ENCODE results near the gene ACSL6. TPM values are rescaled to one million over a fixed set of nuclear protein-coding genes. Genes with fewer than 3 reads are reported as not detected.
A peak's percentile ranks its signal among the peaks of the same experiment; 100 is the strongest.

Gene ACSL6
- total RNA-seq, 1 donor from 2014 or later = 2.7 TPM

DNA sequence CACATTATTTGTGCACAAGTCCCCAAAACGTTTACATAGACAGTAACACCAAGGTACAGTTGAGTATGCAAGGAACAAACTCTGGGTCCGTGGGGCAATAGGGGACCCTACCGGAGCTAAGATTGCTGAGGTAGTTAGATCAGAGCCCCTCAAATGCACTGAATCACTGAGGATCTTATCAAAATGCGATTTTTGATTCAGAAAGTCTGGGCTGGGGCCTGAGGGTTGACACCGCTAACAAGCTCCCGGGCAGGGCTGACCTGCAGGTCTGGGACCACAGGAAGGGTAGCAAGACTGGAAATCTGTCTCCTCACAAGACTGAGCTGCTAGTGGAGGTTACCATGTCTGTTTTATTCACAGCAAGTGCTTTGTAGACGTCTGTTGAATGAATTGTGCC lies 47.2 kb upstream of the ACSL6 start:
- H3K36me3 ChIP-seq = no peaks in the 10 kb centered on the region
- H3K4me1 ChIP-seq = no peaks in the 10 kb centered on the region
- DNase-seq = peak; percentile 0
- no peak for TF ChIP-seq CTCF (IDR thresholded peaks at IDR 0.05; ENCODE audit: borderline replicate concordance)
- no peak overlapping the region for H3K4me3 ChIP-seq
- H3K27me3 ChIP-seq (ENCODE audit: low read depth) = no peaks in the 10 kb centered on the region
- no peaks in the 10 kb centered on the region for H3K9me3 ChIP-seq (replicated peaks)
- intact Hi-C loops (cut with micrococcal nuclease) = no loop called here
- no peak overlapping the region for H3K27ac ChIP-seq (replicated peaks)

DNA sequence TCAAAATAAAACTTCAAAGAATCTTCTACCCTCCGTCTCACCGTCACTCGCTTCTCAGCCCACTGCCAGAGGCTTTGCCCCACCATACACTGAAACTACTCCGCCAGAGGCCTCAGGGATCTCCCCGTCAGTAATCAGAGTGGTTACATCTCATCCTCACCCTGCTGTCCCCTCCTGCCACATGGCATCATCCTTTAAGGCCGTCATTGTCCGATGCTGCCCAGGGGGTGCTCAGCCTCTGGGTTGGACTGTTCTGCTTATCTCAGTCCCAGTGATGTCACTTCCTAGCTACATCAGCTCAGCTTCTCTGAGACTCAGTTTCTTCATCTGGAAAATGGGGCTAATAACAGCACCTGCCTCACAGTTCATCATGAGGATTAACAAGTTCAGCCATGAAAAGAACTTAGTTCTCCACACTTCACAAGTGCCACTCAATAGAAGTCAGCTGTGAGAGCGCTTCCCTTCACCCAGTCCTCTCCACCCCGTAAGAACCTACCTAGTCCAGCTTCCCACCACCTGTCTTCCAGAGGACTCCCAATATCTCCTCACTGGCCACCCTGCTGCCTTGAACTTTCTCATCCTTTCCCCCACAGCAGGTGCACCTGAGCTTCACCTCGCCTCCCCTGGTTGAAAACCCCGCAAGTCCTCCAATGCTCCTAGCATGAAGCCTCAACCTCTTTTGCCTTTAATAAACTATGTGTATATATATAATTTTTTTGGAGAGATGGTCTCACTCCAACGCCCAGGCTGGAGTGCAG lies 46.2 kb upstream of the ACSL6 start:
- H3K36me3 ChIP-seq = no peaks in the 10 kb centered on the region
- H3K27me3 ChIP-seq (ENCODE audit: low read depth) = no peaks in the 10 kb centered on the region
- H3K4me1 ChIP-seq = no peaks in the 10 kb centered on the region
- no peaks in the 10 kb centered on the region for H3K9me3 ChIP-seq (replicated peaks)
- TF ChIP-seq CTCF (IDR thresholded peaks at IDR 0.05; ENCODE audit: borderline replicate concordance) = no peak
- H3K4me3 ChIP-seq = no peak overlapping the region
- intact Hi-C loops (cut with micrococcal nuclease) = no loop called here
- peak; percentile 3 for DNase-seq
- no peak overlapping the region for H3K27ac ChIP-seq (replicated peaks)

GRCh38 chr5:132056610-132057497 lies 45.4 kb upstream of the ACSL6 start:
- no peaks in the 10 kb centered on the region for H3K27me3 ChIP-seq (ENCODE audit: low read depth)
- H3K36me3 ChIP-seq = no peaks in the 10 kb centered on the region
- no peaks in the 10 kb centered on the region for H3K4me1 ChIP-seq
- intact Hi-C loops (cut with micrococcal nuclease) = no loop called here
- TF ChIP-seq CTCF (IDR thresholded peaks at IDR 0.05; ENCODE audit: borderline replicate concordance) = no peak
- DNase-seq = peak; percentile 5
- H3K4me3 ChIP-seq = no peak overlapping the region
- no peak overlapping the region for H3K27ac ChIP-seq (replicated peaks)
- H3K9me3 ChIP-seq (replicated peaks) = no peaks in the 10 kb centered on the region

DNA sequence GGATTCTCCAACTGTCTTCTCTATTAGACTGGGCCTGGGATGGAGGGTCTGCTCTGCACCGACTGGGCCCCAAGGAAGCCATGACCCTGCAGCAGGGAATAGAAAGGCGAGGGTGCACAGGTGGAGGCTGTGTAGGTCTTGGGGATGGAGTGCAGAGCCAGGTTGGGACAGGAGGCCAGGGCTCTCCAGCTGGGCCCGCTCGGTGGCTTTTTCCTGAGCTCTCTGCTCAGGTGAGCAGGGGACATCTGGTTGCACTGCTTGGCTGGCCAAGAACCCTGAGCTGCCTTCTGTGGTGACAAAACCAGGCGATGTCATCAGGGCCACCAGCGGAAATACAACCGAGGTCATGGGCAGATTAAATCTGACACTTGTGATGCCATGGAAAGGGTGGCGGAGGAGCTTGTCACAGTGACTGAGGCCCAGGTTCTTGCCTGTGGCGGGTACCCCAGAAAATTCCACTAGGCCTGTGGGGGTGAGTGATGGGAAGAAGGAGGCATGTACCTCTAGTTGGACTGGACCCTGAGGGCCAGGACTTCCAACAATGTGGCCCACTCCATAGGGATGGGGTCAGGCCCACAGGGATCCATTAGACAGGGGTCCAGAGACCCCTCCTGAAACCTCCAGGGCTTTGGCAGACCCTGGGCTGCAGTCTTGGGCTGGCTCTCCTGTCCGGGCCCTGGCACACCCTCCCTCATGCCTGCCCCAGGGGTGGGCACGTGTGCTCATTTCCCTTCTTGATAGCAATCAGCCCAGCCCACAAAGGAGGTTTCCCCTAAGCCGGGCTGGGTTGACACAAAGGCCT lies 44.6 kb upstream of the ACSL6 start:
- Histone ChIP-seq H3K4me3 (no peak overlapping the region), H3K27me3 (ENCODE audit: low read depth) (peaks cover 6% of the 10 kb centered on the region), H3K9me3 (replicated peaks) (no peaks in the 10 kb centered on the region), H3K27ac (replicated peaks) (no peak overlapping the region), H3K4me1 (no peaks in the 10 kb centered on the region), H3K36me3 (no peaks in the 10 kb centered on the region)
- TF ChIP-seq CTCF (IDR thresholded peaks at IDR 0.05; ENCODE audit: borderline replicate concordance) = no peak
- peak; percentile 10 for DNase-seq
- intact Hi-C loops (cut with micrococcal nuclease) = no loop called here

DNA sequence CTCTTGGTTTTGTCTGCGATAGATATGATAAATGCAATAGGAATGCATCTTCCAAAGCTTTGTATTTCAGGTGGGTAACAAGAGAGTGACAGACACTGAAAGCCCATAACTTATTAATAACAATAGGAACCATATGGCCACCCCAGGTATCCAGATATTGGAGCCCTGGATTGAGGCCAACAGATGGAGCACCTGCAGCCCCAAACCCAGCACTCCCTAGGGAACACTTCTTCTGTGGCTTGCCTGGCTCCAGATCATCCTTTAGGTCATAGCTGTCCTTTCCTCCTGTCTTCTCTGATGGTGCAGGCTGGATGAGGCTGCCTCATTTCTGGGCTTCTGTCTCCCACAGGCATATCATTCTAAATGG lies 44.0 kb upstream of the ACSL6 start:
- no peak overlapping the region for H3K4me3 ChIP-seq
- DNase-seq = no peak
- TF ChIP-seq CTCF (IDR thresholded peaks at IDR 0.05; ENCODE audit: borderline replicate concordance) = no peak
- no peak overlapping the region for H3K27ac ChIP-seq (replicated peaks)
- peaks cover 11% of the 10 kb centered on the region for H3K27me3 ChIP-seq (ENCODE audit: low read depth)
- intact Hi-C loops (cut with micrococcal nuclease) = no loop called here
- H3K9me3 ChIP-seq (replicated peaks) = no peaks in the 10 kb centered on the region
- no peaks in the 10 kb centered on the region for H3K4me1 ChIP-seq
- H3K36me3 ChIP-seq = no peaks in the 10 kb centered on the region
